ENCODE data around the gene PRKACG.
"Not testable (repeated sequence)": the region's sequence is repeated elsewhere in the genome, so short reads cannot be mapped to it uniquely, and the experiment has no call there.

The PRKACG gene

DNA sequence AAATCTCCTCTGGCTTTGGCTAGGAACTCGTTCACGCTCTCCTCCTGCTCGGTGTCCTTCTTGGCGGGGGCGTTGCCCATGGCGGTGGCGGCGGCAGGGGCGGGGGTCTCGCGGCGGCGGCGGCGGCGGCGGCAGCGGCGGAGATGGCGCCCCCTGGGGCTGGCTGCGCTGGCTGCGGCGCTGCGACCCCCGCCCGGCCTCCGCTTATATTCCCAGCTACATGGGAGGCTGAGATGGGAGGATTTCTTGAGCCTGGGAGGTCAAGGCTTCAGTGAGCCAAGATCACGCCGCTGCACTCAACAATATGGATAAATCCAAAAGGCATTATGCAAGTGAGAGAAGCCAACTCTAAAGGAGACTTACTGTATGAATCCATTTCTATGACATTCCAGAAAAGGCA is at the start of gene PRKACG:
TSS of gene PRKACG (minus strand) at position 101 of the 400 bp plus-strand sequence. CDS start at position 80, 21 bp downstream.
- DNase-seq, result no peak

DNA sequence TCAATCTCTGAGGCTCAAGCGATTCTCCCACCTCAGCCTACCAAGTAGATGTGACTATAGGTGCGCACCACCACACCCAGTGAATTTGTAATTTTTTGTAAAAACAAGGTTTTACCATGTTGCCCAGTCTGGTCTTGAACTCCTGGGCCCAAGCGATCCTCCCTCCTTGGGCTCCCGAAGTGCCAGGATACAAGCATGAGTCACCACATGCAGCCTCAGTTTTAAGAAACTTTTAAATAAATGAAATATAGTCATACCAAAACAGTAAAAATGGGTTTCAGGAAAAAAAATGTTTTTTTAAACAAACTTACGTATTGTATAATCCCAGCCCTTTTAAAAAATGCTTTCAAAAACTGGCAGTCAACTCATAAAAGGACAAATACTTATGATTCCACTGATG is 48.3 kb upstream of the PRKACG start:
- DNase-seq, result no peak

DNA sequence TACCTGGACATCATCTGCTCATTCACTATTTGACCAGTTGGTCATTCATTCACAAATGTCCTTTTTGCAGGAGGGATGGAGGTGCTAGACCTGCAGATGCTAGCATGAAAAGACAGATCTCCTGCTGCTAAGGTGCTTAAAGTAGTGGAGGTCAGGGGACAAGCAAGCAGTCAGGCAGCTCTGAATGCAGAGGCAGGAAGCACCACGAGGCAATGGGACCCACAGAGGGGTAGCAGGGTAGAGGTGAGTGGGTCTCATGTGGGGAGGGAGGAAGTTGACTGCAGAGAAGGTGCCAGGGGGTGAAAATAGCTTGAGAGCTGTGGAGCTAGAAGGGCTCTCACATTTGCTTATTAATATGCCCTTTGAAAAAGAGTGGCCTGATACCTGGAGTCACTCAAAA is 46.9 kb upstream of the PRKACG start:
- no peak for DNase-seq

DNA sequence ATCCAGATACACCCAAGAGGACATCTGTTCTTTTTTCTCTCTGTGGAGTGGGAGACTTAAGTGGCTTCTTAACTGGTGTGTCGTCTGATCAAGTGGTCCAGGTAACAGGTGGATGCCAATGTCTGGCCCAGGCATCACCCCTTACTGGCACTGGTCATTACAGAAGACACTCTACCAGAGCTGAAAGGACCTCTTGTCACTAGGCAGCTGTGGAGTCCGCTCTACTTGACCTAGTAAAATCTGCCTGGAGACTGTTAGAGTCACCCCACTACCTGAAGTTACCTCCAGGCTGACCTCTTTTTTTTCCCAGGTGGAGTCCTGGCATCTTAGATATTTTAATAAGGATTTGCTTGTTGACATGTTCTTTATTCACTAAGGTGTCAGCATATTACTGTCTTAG is 44.2 kb upstream of the PRKACG start:
- no peak for DNase-seq

DNA sequence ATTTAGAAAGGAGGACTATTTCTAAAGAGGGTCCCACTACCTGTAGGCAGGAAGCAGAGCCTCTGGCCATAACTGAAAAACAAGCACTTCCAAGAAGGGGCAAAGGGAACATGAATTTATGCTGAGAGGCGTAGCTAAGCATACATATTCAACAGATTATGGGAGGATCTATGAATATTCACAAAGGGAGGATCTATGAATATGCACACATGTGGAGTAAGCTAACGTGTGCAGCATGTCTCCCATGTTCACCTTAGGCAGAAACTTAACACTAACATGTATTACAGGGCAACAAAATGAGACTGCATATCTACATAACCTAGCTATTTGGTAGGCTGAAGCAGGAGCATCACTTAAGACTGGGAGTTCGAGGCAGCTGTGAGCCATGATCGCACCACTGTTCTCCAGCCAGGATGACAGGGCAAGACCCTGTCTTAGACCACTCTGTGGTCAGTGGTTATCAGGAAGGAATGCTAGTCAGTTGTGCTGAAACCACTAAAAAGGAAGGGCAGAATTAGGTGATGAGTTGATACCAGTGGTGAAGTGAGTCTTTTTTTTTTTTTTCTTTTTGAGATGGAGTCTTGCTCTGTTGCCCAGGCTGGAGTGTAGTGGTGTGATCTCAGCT is 42.4 kb upstream of the PRKACG start:
- peak; percentile 57 for DNase-seq

DNA sequence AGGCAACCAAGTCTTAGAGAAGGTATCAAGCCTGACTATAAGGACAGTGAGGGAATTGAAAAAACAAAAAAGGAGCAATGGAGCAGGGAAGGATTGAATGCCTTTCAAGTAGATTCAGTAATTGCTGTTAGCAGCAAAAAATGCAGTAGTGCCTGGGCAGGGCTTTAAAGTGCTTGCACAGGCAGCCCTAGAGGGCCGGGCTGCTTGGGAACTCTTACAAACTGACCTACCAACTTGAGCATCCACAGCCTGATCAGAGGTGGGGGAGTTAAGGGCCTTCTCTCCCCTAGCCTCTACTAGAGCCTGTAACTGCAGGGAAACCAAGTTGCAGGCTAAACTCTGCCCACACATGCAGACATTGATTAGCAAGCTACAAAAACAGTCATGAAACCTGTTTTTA is 41.1 kb upstream of the PRKACG start:
- DNase-seq, result no peak

DNA sequence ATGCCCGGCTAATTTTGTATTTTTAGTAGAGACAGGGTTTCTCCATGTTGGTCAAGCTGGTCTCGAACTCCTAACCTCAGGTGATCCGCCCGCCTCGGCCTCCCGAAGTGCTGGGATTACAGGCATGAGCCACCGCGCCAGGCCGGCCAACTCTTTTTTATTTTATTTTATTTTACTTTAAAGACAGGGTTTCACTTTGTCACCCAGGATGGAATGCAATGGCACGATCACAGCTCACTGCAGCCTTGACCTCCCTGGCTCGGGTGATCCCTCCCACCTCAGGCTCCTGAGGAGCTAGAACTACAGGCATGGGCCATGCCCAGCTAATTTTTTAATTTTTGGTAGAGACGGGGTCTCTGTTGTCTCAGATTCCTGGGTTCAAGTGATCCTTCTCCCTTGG is 37.0 kb upstream of the PRKACG start:
- DNase-seq, result not testable (repeated sequence)

DNA sequence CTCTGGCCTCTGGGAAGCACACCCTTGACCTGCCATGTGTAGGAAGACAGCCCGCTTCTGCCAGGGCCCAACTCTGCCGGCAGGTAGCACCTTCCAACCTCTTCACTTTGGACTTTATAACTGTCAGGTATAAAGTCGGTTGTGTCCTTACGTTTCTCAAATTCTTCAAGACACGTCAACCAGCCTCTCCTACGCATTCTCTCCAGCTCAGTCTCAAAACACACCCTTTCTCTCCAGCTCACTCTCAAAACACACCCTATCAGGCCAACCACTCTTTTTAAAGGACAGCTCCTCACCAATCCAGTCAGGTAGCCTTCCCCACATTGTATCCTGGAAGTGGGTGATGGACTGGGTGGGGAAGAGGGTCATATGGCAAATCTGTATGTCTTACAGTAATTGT is 35.2 kb upstream of the PRKACG start:
- DNase-seq, result no peak

DNA sequence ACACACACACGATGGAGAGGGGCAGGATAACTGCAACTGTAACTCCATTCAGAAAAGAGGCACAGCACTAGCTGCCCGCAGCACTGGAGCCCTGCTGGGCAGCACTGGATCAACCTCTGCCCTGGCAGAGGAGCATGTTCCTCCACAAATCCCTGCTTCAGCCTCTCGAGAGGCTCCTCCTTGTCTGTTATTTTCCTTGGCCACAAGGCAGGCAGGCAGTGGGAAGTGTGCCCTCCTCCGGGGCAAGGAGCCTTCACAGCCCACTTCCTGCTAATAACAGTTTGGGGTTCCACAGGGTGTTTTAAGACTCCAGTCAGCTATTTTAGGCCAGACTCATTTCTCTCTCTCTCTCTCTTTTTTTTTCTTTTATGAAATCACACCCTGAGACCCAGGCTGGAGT is 33.5 kb upstream of the PRKACG start:
- DNase-seq, result no peak

DNA sequence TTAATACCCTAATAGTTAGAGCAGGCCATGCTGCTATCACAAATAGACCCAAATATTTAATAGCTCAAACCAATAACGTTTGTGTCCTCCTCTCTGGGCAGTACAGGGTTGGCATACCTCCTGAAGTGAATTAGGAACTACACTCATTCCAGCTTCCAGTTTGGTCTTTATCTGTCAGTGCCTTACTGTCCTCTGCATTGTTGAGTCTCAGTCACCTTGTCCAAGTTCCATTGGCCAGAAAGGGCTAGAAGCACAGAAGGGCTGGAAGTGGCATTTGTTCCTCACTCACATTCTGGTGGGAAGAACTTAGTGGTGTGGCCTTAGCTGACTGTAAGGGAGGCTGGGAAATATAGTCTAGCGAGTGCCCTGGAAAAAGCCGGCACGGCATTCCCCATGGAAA is 32.8 kb upstream of the PRKACG start:
- no peak for DNase-seq

DNA sequence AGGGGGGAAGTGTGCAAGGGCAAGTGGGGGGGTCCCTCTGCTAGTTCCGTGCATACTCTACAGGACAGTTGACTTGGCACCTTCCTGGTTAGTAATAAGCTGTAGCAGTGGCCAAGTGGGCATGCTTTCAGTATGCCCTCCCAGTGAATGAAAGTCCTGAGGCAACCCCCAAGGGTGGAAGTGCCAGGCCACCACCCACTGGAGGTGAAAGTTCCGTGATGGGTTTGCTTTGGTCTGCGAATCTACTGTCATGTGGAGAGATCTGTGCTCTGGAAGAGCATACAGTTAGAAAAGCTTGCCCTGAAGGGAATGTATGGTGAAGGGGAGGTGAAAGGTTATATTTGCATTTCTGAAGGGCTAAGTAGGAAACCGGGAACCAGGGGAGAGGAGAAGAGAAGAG is 31.9 kb upstream of the PRKACG start:
- DNase-seq, result no peak

DNA sequence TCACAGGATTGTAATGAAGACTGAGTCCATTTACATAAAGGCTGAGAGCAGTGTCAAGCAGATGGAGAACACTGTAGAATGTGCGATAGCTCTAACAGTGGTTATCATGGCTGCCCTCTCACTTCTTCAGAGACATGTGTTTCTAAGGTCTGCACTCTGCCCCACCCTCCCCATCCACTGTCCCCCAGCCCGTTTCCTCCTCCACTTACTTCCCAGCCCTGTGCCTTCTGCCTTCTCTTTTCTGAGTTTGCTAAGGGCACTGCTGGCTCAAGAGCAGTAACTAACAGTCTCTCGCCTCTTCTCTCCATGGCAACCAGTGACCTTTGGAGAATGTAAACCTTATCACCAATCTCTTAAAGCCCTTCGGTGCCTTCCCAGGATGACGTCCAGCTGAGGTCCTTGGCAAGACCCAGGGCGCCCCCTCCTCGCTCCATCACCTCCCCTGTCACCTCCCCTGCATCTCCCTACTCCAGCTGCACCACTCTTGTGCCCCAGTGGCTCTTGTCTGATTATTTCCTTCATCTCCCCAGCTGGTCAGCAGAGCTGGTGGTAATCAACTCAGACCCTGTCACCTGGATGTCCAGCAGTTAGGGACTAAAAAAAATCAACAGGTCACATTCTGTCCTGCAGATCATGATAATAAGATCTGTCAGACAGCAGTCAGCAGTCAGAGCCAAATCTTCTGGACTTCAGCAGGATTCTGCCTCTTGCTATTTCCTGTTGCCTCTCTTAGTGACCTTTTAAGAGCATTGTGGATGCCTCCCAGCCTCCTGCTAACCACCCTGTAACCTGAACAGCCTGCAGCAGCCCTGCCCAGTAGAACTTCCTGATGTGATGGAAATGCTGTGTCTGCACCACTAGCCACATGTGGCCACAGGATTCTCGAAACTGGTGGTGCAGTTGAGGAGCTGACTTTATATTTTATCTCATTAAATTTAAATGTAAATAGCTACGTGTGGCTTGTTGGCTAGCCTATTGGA is 30.6 kb upstream of the PRKACG start:
- DNase-seq, result no peak

DNA sequence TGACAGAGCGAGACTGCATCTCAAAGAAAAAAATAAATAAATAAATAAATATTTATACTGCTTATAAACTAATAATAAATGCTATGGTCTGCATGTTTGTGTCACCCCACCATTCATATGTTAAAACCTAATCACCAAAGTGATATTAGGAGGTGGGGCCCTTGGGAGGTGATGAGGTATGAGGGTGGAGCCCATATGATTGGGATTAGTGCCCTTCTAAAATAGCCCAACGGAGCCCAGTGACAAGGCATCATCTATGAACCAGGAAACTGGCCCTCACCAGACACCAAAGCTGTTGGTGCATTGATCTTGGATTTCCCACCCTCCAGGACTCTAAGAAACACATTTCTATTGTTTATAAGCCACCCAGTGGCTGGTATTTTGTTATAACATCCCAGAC is 26.7 kb upstream of the PRKACG start:
- DNase-seq, result no peak

DNA sequence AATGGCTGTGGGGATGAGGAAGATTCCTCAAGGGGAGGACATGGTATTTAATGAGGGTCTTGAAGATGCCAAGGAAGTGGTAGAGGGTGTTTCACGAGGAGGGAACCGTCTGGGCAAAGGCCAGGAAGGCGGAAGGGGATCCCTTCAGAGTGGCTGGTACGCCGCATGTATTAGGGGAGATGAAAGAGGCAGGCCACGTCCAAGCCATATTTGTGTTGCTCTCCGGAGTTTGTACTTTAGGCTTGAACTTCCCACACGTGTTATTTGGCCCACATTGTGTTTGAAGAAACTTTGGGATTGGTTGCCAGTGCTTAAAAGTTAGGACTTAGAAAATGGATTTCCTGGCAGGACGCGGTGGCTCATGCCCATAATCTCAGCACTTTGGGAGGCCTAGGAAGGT is 22.9 kb upstream of the PRKACG start:
- DNase-seq, result no peak

DNA sequence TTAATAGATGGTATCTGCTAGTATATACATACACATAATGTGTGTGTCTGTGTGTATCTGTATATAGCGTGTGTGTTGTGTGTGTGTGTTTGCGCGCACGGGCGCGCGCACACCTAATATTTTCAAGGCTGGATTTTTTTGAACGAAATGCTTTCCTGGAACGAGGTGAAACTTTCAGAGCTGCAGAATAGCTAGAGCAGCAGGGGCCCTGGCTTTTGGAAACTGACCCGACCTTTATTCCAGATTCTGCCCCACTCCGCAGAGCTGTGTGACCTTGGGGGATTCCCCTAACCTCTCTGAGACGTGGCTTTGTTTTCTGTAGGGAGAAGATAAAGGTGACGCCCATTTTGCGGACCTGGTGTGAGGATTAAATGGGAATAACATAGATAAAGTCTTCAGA is 22.4 kb upstream of the PRKACG start:
- peak; percentile 79 for DNase-seq

DNA sequence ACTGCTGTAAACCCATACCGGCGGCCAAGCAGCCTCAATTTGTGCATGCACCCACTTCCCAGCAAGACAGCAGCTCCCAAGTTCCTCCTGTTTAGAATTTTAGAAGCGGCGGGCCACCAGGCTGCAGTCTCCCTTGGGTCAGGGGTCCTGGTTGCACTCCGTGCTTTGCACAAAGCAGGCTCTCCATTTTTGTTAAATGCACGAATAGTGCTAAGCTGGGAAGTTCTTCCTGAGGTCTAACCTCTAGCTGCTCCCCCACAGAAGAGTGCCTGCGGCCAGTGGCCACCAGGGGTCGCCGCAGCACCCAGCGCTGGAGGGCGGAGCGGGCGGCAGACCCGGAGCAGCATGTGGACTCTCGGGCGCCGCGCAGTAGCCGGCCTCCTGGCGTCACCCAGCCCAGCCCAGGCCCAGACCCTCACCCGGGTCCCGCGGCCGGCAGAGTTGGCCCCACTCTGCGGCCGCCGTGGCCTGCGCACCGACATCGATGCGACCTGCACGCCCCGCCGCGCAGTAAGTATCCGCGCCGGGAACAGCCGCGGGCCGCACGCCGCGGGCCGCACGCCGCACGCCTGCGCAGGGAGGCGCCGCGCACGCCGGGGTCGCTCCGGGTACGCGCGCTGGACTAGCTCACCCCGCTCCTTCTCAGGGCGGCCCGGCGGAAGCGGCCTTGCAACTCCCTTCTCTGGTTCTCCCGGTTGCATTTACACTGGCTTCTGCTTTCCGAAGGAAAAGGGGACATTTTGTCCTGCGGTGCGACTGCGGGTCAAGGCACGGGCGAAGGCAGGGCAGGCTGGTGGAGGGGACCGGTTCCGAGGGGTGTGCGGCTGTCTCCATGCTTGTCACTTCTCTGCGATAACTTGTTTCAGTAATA is 21.8 kb upstream of the PRKACG start, which contains the start of gene FXN:
TSS of gene FXN (plus strand) at position 315 of the 871 bp plus-strand sequence. CDS start at position 346, 31 bp downstream.
- DNase-seq, result peak; percentile 85

DNA sequence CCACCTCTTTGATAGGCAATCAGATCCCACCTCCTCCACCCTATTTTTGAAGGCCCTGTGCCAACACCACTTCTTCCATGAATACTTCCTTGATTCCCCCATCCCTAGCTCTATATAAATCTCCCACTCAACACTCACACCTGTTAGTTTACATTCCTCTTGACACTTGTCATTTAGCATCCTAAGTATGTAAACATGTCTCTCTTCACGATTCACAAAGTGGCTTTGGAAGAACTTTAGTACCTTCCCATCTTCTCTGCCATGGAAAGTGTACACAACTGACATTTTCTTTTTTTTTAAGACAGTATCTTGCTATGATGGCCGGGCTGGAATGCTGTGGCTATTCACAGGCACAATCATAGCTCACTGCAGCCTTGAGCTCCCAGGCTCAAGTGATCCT is 20.2 kb upstream of the PRKACG start:
- no peak for DNase-seq

DNA sequence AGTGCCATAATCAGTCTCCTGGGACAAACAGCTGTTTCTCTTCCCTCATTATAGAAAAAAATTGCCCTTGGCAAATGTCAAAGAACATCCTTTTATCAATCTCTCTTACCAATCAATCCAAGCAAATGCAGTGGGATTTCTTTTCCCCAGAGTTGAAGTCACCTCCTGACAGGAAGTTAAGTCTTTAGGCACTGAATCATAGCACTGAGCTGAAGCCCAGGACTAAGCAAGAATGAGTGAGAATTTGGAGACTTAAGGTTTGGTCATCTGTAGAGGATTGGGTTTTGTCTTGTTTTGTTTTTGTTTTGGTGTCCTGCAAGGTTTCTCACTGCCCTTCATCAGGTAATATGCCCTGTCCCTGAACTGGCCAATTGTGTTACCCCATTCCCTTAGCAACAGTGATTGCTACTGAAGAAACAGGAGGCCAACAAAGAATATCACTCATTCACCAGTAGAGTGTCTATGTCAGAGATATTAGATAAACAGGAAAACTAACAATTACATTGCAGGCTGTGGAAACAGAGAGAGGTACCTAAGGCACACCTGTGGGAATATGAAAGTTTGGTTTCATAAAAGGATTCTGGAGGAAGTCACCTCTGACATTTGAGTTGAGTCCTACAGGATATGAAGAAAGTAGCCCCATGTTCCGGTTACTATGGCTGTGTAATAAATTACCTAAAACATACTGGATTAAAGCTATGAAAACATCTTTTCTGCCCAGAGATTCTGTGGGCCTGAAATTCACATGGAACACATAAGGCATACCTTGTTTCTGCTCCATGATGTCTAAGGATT is 17.1 kb upstream of the PRKACG start:
- no peak for DNase-seq

DNA sequence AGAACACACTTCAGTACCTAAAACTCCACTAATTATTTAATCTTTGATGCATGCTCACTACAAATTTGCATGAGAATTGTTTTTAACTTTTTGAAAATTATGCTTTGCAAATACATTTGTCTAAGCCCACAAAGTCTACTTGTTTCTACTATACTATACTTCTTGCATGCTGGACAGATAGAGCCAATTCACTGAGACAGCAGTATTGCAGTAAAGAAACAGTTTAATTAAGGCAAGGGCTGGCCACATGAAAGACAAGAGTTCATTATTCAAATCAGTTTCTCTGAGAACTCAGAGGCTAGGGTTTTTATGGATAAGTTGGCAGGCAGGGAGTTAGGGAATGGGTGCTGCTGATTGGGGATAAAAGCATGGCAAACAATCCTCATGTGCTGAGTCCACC is 15.6 kb upstream of the PRKACG start:
- no peak for DNase-seq

DNA sequence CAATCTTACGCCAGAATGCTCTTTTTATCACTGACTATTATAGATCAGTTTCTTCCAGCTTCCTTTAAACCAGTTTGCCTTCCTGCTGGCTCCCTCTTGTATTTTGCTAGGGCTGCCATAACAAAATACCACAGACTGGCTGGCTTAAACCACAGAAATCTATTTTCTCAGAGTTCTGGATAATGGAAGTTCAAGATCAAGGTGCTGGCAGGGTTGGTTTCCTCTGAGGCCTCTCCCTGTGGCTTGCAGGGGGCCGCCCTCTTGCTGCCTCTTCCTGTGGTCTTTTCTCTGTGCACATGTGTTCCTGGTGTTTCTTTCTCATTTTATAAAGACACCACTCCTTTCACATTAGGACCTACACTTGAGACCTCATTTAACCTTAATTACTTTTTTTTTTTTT is 14.8 kb upstream of the PRKACG start:
- peak; percentile 79 for DNase-seq

DNA sequence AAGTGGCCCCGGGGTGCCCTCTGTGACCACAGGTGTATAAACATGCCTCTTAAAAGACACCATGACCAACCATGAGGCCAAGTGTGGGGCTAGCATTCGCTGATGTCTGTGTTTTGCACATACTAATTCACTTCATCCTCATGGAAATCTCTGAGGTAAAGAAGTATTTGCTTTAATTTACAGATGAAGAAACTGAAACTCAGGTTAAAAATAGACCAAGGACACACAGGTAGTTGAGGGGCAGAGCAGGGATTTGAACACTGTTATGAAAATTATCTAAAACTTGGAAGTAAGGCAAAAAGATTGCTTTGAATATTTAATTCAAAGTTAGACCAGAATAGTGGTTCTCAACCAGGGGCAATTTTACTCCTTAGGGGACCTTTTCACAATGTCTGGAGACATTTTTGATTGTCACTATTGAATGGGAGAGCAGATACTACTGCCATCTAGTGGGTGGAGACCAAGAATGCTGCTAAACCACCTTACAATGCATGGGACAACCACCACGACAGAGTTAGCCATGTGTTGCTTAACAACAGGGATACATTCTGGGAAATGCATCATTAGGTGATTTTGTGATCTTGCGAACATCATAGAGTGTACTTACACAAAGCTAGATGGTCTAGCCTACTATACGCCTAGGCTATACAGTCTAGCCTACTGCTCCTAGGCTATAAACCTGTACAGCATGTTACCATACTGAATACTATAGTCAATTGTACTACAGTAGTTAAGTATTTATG is 13.6 kb upstream of the PRKACG start:
- DNase-seq, result peak; percentile 96

DNA sequence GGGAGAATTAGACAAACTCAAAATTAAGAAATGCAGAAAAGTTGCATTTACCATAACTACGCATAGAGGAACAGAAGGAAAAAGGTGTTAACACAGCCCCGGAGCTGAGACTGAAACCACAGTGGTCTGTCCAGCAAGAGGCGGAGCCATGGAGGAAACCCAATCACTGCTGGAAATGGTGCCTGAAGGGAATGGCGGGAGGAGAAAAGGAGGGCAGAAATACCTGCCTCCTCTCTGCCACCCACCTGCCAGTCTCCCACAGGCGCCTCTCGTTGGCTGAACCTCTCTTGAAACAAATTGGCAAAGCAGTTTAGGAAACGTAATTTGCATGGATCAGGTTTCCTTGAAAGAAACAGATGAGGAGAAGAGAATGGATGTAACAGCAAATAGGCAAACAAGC is 9.7 kb upstream of the PRKACG start:
- no peak for DNase-seq
